Measurements from ENCODE around the gene CBFA2T2.

The CBFA2T2 gene

DNA sequence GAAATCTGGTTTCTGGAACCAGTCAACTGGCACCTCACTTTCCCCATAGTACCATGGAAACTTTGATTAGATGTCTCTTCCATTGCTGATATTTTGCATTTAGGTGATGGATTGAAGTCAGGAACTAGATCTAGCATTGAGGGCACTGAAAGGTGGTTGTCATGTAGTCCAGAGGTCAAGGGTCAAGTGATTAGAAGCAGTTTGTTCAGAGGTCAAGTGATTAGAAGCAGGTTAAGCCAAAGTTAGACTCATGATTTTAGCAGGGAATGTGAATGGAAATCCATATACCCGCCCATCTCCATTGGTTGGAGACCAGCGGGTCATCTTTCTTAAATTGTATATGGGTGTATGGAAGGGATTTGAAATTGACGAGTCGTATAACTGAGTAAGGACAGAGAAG lies 51.2 kb downstream of the CBFA2T2 start:
- Histone ChIP-seq H2AFZ (no peak overlapping the region), H3K36me3 (ENCODE audit: control insufficient read depth, insufficient read depth, low read length) (no peaks in the 10 kb centered on the region), H3K4me2 (ENCODE audit: low read length) (no peak overlapping the region), H3K79me2 (peaks cover 17% of the 10 kb centered on the region), H3K9ac (no peak overlapping the region), H3K27me3 (ENCODE audit: control insufficient read depth, insufficient read depth, low read length) (no peaks in the 10 kb centered on the region), H3K4me1 (peaks cover 5% of the 10 kb centered on the region), H3K4me3 (ENCODE audit: low read depth, low read length) (no peak overlapping the region), H3K9me3 (ENCODE audit: control insufficient read depth, low read length) (no peaks in the 10 kb centered on the region), H3K27ac (no peak overlapping the region)
- TF ChIP-seq, protein P1, sequence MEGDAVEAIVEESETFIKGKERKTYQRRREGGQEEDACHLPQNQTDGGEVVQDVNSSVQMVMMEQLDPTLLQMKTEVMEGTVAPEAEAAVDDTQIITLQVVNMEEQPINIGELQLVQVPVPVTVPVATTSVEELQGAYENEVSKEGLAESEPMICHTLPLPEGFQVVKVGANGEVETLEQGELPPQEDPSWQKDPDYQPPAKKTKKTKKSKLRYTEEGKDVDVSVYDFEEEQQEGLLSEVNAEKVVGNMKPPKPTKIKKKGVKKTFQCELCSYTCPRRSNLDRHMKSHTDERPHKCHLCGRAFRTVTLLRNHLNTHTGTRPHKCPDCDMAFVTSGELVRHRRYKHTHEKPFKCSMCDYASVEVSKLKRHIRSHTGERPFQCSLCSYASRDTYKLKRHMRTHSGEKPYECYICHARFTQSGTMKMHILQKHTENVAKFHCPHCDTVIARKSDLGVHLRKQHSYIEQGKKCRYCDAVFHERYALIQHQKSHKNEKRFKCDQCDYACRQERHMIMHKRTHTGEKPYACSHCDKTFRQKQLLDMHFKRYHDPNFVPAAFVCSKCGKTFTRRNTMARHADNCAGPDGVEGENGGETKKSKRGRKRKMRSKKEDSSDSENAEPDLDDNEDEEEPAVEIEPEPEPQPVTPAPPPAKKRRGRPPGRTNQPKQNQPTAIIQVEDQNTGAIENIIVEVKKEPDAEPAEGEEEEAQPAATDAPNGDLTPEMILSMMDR (IDR thresholded peaks at IDR 0.05), result no peak

DNA sequence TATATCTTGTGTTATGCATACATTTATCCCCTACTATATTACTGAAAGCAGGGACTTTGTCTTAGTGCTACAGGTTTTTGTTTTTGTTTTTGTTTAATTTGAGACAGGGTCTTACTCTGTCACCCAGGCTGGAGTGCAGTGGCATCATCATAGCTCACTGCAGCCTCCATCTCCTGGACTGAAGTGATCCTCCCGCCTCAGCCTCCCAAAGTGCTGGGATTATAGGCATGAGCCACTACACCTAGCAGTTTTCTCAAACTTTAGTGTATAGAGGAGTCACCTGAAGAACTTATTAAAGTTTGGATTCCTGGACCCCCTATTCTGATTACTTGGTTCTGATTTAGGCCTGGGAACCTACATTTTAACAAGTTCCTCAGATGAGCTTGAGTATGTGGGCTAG lies 51.9 kb downstream of the CBFA2T2 start:
- no peaks in the 10 kb centered on the region for H3K36me3 ChIP-seq (ENCODE audit: control insufficient read depth, insufficient read depth, low read length)
- no peak overlapping the region for H3K27ac ChIP-seq
- peaks cover 5% of the 10 kb centered on the region for H3K4me1 ChIP-seq
- H2AFZ ChIP-seq, result no peak overlapping the region
- no peak overlapping the region for H3K4me3 ChIP-seq (ENCODE audit: low read depth, low read length)
- H3K27me3 ChIP-seq (ENCODE audit: control insufficient read depth, insufficient read depth, low read length), result no peaks in the 10 kb centered on the region
- no peaks in the 10 kb centered on the region for H3K9me3 ChIP-seq (ENCODE audit: control insufficient read depth, low read length)
- no peak overlapping the region for H3K4me2 ChIP-seq (ENCODE audit: low read length)
- TF ChIP-seq, protein P1 (IDR thresholded peaks at IDR 0.05), result no peak
- H3K79me2 ChIP-seq, result peaks cover 19% of the 10 kb centered on the region
- no peak overlapping the region for H3K9ac ChIP-seq

DNA sequence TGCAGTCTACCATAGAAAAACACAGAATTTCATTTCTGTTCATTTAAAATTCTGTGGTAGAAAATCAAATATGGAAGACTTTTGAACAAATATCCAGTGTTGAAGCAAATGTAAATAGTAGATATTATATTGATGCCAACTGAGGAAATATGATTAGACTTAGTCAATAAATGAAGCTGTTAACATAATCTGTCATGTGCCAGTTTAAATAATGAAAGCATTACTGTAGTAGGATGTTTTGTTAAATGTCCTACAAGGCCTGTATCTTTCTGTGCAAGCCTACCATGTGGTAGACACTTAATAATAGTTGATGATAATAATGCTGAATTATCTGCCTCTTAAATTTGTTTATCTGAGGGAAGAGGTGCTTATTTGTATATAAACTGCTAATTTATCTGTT lies 55.9 kb downstream of the CBFA2T2 start:
- Histone ChIP-seq H3K27ac (no peak overlapping the region), H3K36me3 (ENCODE audit: control insufficient read depth, insufficient read depth, low read length) (no peaks in the 10 kb centered on the region), H3K79me2 (peaks cover 9% of the 10 kb centered on the region), H2AFZ (no peak overlapping the region), H3K4me1 (no peaks in the 10 kb centered on the region), H3K4me3 (ENCODE audit: low read depth, low read length) (no peak overlapping the region), H3K4me2 (ENCODE audit: low read length) (no peak overlapping the region), H3K9me3 (ENCODE audit: control insufficient read depth, low read length) (no peaks in the 10 kb centered on the region), H3K27me3 (ENCODE audit: control insufficient read depth, insufficient read depth, low read length) (no peaks in the 10 kb centered on the region), H3K9ac (no peak overlapping the region)
- TF ChIP-seq, protein P1 (IDR thresholded peaks at IDR 0.05), result no peak

DNA sequence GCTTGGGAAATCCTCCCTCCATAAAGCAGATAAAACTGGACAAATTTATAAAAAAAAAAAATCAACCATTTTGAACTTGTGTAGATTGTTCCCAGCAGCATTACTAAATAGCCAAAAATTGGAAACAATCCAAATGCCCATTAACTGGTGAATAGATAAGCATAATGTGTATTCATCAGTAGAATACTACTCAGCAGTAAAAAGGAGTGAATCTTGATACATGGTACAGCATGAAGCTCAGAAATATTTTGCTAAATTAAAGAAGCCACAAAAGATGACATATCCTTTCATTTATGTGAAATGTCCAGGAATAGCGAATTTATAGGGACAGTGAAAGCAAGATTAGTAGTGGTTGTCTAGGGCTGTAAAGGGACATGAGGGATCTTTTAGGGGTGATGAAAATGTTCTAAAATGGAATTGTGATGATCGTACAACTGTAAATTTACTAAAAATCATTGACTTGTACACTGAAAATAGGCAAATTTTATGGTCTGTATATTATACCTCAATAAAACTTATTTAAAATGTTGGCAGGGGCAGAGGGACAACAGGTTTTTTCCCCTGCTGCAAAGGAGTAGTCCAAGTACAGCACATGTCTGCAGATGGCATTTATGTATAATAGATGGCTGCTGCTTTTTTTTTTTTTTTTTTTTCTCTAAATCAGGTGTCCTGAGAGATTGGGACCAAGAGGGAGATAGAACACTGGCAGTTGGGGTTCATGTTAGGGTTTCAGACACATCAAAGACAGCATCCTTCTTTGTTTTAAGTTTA lies 59.5 kb downstream of the CBFA2T2 start:
- Histone ChIP-seq H3K4me1 (no peaks in the 10 kb centered on the region), H2AFZ (no peak overlapping the region), H3K9ac (no peak overlapping the region), H3K27me3 (ENCODE audit: control insufficient read depth, insufficient read depth, low read length) (no peaks in the 10 kb centered on the region), H3K4me3 (ENCODE audit: low read depth, low read length) (no peak overlapping the region), H3K9me3 (ENCODE audit: control insufficient read depth, low read length) (no peaks in the 10 kb centered on the region), H3K79me2 (peaks cover 24% of the 10 kb centered on the region), H3K36me3 (ENCODE audit: control insufficient read depth, insufficient read depth, low read length) (no peaks in the 10 kb centered on the region), H3K27ac (no peak overlapping the region), H3K4me2 (ENCODE audit: low read length) (no peak overlapping the region)
- TF ChIP-seq, protein P1 (IDR thresholded peaks at IDR 0.05), result no peak

DNA sequence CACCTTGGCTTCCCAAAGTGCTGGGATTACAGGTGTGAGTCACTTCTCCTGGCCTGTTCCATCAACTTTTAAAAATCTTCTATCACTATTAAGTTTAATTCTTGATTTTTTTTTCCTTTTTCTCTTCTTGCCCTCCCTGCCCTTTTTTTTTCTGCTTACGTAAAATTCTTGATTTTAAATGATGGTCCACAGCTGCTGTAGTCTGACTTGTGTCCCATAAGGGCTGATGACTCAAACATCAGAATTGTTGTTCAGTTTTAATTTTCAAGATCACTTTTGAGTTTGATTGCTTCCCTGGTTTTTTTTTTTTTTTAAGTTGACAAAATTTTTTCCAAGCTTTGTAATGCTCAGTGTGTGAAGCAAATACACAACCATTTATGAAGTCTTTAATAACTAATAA lies 61.9 kb downstream of the CBFA2T2 start:
- no peak overlapping the region for H2AFZ ChIP-seq
- H3K27me3 ChIP-seq (ENCODE audit: control insufficient read depth, insufficient read depth, low read length), result no peaks in the 10 kb centered on the region
- no peak overlapping the region for H3K27ac ChIP-seq
- no peaks in the 10 kb centered on the region for H3K9me3 ChIP-seq (ENCODE audit: control insufficient read depth, low read length)
- no peak overlapping the region for H3K9ac ChIP-seq
- H3K4me1 ChIP-seq, result no peaks in the 10 kb centered on the region
- H3K4me3 ChIP-seq (ENCODE audit: low read depth, low read length), result no peak overlapping the region
- H3K4me2 ChIP-seq (ENCODE audit: low read length), result no peak overlapping the region
- H3K79me2 ChIP-seq, result peaks cover 22% of the 10 kb centered on the region
- TF ChIP-seq, protein P1 (IDR thresholded peaks at IDR 0.05), result no peak
- no peaks in the 10 kb centered on the region for H3K36me3 ChIP-seq (ENCODE audit: control insufficient read depth, insufficient read depth, low read length)

Measured in parathyroid adenoma (tissue), 2 donors.